Neural cell (in vitro differentiated cells): Measurements from ENCODE around the gene MREG. TPM values are rescaled to one million over a fixed set of nuclear protein-coding genes. Genes with fewer than 3 reads are reported as not detected.

ENCODE experiments used
- H2AFZ ChIP-seq: fragments of 200-600, 300-800 bp; sonication (generic), shearing (Covaris generic); 2 replicates; pipeline ENCODE4 v1.6.0; 2014; ENCODE audit warnings: low read depth, mild to moderate bottlenecking, antibody characterized with exemption, low read length, moderate library complexity
- H3F3A ChIP-seq: fragments of 200-600 bp; shearing (Covaris generic); 2 replicates; pipeline ENCODE4 v1.6.1; 2016; ENCODE audit warnings: mild to moderate bottlenecking, moderate library complexity, mixed read lengths, antibody characterized with exemption, low read length; ENCODE audit not compliant: insufficient read depth, poor library complexity, severe bottlenecking
- H3K27ac ChIP-seq: fragments of 200-600, 300-800 bp; sonication (generic), shearing (Covaris generic); 2 replicates; pipeline ENCODE4 v1.5.1; 2014; ENCODE audit warnings: mild to moderate bottlenecking, low read length, moderate library complexity
- H3K27me3 ChIP-seq: fragments of 300-800, 200-600 bp; sonication (generic), shearing (Covaris generic); 2 replicates; pipeline ENCODE4 v1.6.0; 2014; ENCODE audit warnings: mild to moderate bottlenecking, low read depth, low read length, moderate library complexity; ENCODE audit not compliant: insufficient read depth
- H3K36me3 ChIP-seq: fragments of 300-800, 200-600 bp; sonication (generic), shearing (Covaris generic); 2 replicates; pipeline ENCODE4 v1.5.1; 2014; ENCODE audit warnings: mild to moderate bottlenecking, antibody characterized with exemption, low read length, moderate library complexity; ENCODE audit not compliant: insufficient read depth
- H3K4me2 ChIP-seq: fragments of 300-800, 200-600 bp; sonication (generic), shearing (Covaris generic); 2 replicates; pipeline ENCODE4 v1.6.0; 2014; ENCODE audit warnings: mild to moderate bottlenecking, low read length
- H3K4me3 ChIP-seq: fragments of 300-800, 200-600 bp; sonication (generic), shearing (Covaris generic); 2 replicates; pipeline ENCODE4 v1.5.1; 2014; ENCODE audit warnings: mild to moderate bottlenecking, low read length, moderate library complexity
- H3K79me2 ChIP-seq: fragments of 200-600 bp; shearing (Covaris generic); replicated peaks from 2 replicates; pipeline ENCODE4 v1.6.0; 2014; ENCODE audit warnings: mild to moderate bottlenecking, low read length, moderate library complexity; ENCODE audit not compliant: insufficient read depth
- H3K9ac ChIP-seq: fragments of 300-800, 200-600 bp; sonication (generic), shearing (Covaris generic); 2 replicates; pipeline ENCODE4 v1.6.1; 2016; ENCODE audit warnings: mild to moderate bottlenecking, low read length, mixed read lengths
- H3K9me2 ChIP-seq: fragments of 200-600 bp; shearing (Covaris generic); 2 replicates; pipeline ENCODE4 v1.6.1; 2016; ENCODE audit warnings: mild to moderate bottlenecking, low read length, mixed read lengths; ENCODE audit not compliant: insufficient read depth
- H3K9me3 ChIP-seq: fragments of 200-600, 300-800 bp; sonication (generic), shearing (Covaris generic); 2 replicates; pipeline ENCODE4 v1.6.1; 2016; ENCODE audit warnings: mild to moderate bottlenecking, mixed run types, low read length, moderate library complexity, mixed read lengths
- H4K20me1 ChIP-seq: fragments of 200-600 bp; shearing (Covaris generic); 2 replicates; pipeline ENCODE4 v1.6.1; 2016; ENCODE audit warnings: mild to moderate bottlenecking, mixed run types; ENCODE audit not compliant: insufficient read depth
- EP300 ChIP-seq: fragments of 450-650 bp; conservative IDR thresholded peaks from 2 replicates; pipeline ENCODE4 v1.6.1; 2014; ENCODE audit warnings: antibody characterized with exemption, mild to moderate bottlenecking, moderate library complexity; ENCODE audit not compliant: poor library complexity, severe bottlenecking
- EZH2 ChIP-seq: fragments of 200-600, 300-800 bp; shearing (Covaris generic), sonication (generic); IDR thresholded peaks from 2 replicates; pipeline ENCODE4 v1.6.1; 2014; ENCODE audit warnings: antibody characterized with exemption, low read length, borderline replicate concordance, mild to moderate bottlenecking; ENCODE audit not compliant: insufficient read depth, poor library complexity, severe bottlenecking
- MXI1 ChIP-seq: fragments of 450-650 bp; conservative IDR thresholded peaks from 2 replicates; pipeline ENCODE4 v1.6.1; 2014; ENCODE audit warnings: antibody characterized with exemption, mild to moderate bottlenecking; ENCODE audit not compliant: poor library complexity, severe bottlenecking
- POLR2AphosphoS5 ChIP-seq: IDR thresholded peaks from 2 replicates; pipeline ENCODE4 v1.6.1; 2012
- RAD21 ChIP-seq: fragments of 450-650 bp; conservative IDR thresholded peaks from 2 replicates; pipeline ENCODE4 v1.6.1; 2014; ENCODE audit warnings: antibody characterized with exemption, mild to moderate bottlenecking, moderate library complexity
- SMC3 ChIP-seq: fragments of 450-650 bp; conservative IDR thresholded peaks from 2 replicates; pipeline ENCODE4 v1.6.1; 2014; ENCODE audit warnings: antibody characterized with exemption, mild to moderate bottlenecking, moderate library complexity; ENCODE audit not compliant: poor library complexity
- TAF1 ChIP-seq: IDR thresholded peaks from 2 replicates; pipeline ENCODE4 v1.6.1; 2012; ENCODE audit warnings: low read depth
- polyA plus RNA-seq: library from polyadenylated mRNA; depleted of rRNA; stranded (reverse); fragments of >200 nt; gene quantifications from 2 replicates; pipeline ENCODE4 v1.2.3, GENCODE V29; 2014
- TF ChIP-seq, protein P1 (sequence below): fragments of 450-650 bp; IDR thresholded peaks from 2 replicates; pipeline ENCODE4 v1.5.1; 2014; ENCODE audit warnings: antibody characterized with exemption, mild to moderate bottlenecking, moderate library complexity; ENCODE audit not compliant: poor library complexity, severe bottlenecking
- TF ChIP-seq, protein P2 (sequence below): IDR thresholded peaks from 2 replicates; pipeline ENCODE4 v1.6.1; 2012; ENCODE audit warnings: borderline replicate concordance

Gene MREG
- polyA plus RNA-seq, 1 donor from 2014 or later: 9.1 TPM

GRCh38 chr2:215907147-215907546 lies 106.2 kb downstream of the MREG start:
- H3K27ac ChIP-seq: no peak overlapping the region
- no peak overlapping the region for H3K4me2 ChIP-seq
- H3K9me3 ChIP-seq: no peaks in the 10 kb centered on the region
- no peaks in the 10 kb centered on the region for H4K20me1 ChIP-seq
- no peaks in the 10 kb centered on the region for H3K36me3 ChIP-seq
- no peaks in the 10 kb centered on the region for H3K27me3 ChIP-seq
- H2AFZ ChIP-seq: no peak overlapping the region
- TF ChIP-seq TAF1: no peak
- H3F3A ChIP-seq: no peaks in the 10 kb centered on the region
- no peak overlapping the region for H3K9ac ChIP-seq
- H3K79me2 ChIP-seq: no peaks in the 10 kb centered on the region
- no peak overlapping the region for H3K4me3 ChIP-seq
- H3K9me2 ChIP-seq: no peaks in the 10 kb centered on the region

GRCh38 chr2:215906458-215906857 lies 106.9 kb downstream of the MREG start:
- Histone ChIP-seq H3F3A (no peaks in the 10 kb centered on the region), H3K27me3 (no peaks in the 10 kb centered on the region), H2AFZ (no peak overlapping the region), H4K20me1 (no peaks in the 10 kb centered on the region), H3K27ac (no peak overlapping the region), H3K9me3 (no peaks in the 10 kb centered on the region), H3K79me2 (no peaks in the 10 kb centered on the region), H3K4me3 (no peak overlapping the region), H3K9me2 (no peaks in the 10 kb centered on the region), H3K9ac (no peak overlapping the region), H3K4me2 (no peak overlapping the region), H3K36me3 (no peaks in the 10 kb centered on the region)
- TF ChIP-seq, protein P1, sequence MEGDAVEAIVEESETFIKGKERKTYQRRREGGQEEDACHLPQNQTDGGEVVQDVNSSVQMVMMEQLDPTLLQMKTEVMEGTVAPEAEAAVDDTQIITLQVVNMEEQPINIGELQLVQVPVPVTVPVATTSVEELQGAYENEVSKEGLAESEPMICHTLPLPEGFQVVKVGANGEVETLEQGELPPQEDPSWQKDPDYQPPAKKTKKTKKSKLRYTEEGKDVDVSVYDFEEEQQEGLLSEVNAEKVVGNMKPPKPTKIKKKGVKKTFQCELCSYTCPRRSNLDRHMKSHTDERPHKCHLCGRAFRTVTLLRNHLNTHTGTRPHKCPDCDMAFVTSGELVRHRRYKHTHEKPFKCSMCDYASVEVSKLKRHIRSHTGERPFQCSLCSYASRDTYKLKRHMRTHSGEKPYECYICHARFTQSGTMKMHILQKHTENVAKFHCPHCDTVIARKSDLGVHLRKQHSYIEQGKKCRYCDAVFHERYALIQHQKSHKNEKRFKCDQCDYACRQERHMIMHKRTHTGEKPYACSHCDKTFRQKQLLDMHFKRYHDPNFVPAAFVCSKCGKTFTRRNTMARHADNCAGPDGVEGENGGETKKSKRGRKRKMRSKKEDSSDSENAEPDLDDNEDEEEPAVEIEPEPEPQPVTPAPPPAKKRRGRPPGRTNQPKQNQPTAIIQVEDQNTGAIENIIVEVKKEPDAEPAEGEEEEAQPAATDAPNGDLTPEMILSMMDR: no peak
- TF ChIP-seq RAD21 (no peak), SMC3 (no peak), MXI1 (no peak), TAF1 (no peak), POLR2AphosphoS5 (no peak), EZH2 (no peak), EP300 (no peak)
- TF ChIP-seq, protein P2, sequence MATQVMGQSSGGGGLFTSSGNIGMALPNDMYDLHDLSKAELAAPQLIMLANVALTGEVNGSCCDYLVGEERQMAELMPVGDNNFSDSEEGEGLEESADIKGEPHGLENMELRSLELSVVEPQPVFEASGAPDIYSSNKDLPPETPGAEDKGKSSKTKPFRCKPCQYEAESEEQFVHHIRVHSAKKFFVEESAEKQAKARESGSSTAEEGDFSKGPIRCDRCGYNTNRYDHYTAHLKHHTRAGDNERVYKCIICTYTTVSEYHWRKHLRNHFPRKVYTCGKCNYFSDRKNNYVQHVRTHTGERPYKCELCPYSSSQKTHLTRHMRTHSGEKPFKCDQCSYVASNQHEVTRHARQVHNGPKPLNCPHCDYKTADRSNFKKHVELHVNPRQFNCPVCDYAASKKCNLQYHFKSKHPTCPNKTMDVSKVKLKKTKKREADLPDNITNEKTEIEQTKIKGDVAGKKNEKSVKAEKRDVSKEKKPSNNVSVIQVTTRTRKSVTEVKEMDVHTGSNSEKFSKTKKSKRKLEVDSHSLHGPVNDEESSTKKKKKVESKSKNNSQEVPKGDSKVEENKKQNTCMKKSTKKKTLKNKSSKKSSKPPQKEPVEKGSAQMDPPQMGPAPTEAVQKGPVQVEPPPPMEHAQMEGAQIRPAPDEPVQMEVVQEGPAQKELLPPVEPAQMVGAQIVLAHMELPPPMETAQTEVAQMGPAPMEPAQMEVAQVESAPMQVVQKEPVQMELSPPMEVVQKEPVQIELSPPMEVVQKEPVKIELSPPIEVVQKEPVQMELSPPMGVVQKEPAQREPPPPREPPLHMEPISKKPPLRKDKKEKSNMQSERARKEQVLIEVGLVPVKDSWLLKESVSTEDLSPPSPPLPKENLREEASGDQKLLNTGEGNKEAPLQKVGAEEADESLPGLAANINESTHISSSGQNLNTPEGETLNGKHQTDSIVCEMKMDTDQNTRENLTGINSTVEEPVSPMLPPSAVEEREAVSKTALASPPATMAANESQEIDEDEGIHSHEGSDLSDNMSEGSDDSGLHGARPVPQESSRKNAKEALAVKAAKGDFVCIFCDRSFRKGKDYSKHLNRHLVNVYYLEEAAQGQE: no peak

GRCh38 chr2:215905691-215906090 lies 107.7 kb downstream of the MREG start:
- Histone ChIP-seq H3K27me3 (no peaks in the 10 kb centered on the region), H3K9ac (no peak overlapping the region), H3K27ac (no peak overlapping the region), H3K4me3 (no peak overlapping the region), H3K9me2 (no peaks in the 10 kb centered on the region), H2AFZ (no peak overlapping the region), H3K36me3 (no peaks in the 10 kb centered on the region), H3K9me3 (no peaks in the 10 kb centered on the region), H3K4me2 (no peak overlapping the region), H4K20me1 (no peaks in the 10 kb centered on the region), H3K79me2 (no peaks in the 10 kb centered on the region), H3F3A (no peaks in the 10 kb centered on the region)
- no peak for TF ChIP-seq EZH2
- TF ChIP-seq EP300: no peak
- TF ChIP-seq TAF1: no peak
- TF ChIP-seq, protein P1: no peak
- no peak for TF ChIP-seq RAD21
- no peak for TF ChIP-seq POLR2AphosphoS5
- TF ChIP-seq MXI1: no peak
- TF ChIP-seq, protein P2: no peak
